IMR-90 (cell line): ENCODE measurements around the gene MTUS2. TPM values are rescaled to one million over a fixed set of nuclear protein-coding genes. Genes with fewer than 3 reads are reported as not detected.

Experiments used
- ATAC-seq: fragments of 200-7000 bp; cut with Tn5 transposase; 2 replicates; pipeline ENCODE4 v1.9.1; 2020; ENCODE audit warnings: low read depth, mild to moderate bottlenecking, moderate library complexity
- BruUV-seq: library from RNA; stranded (reverse); fragments of 400-500 nt; replicated peaks from 2 replicates; lab custom pipeline; 2021; lab: Mats Ljungman, UMichigan
- CTCF ChIA-PET: fragments of 300-600 bp; formaldehyde crosslinking; extraction: SDS; loops from one replicate; lab custom pipeline; 2021; ENCODE audit warnings: antibody characterized with exemption; lab: Yijun Ruan, JAX
- POLR2A ChIA-PET: fragments of 300-600 bp; sonication (Branson Sonifier 250); formaldehyde crosslinking; loops from one replicate; lab custom pipeline; 2022; ENCODE audit warnings: antibody characterized with exemption; ENCODE audit not compliant: unreplicated experiment; lab: Charles Lee
- DNase-seq: peaks from one replicate; pipeline ENCODE4 v3.0.0; 2013
- H2AFZ ChIP-seq: replicated peaks from 2 replicates; pipeline ENCODE3; 2013; ENCODE audit warnings: low read length, mild to moderate bottlenecking; ENCODE audit not compliant: poor library complexity
- H2AK5ac ChIP-seq: 2 replicates; pipeline ENCODE4 v1.6.1; 2013; ENCODE audit warnings: low read depth, low read length, inconsistent platforms
- H2AK9ac ChIP-seq: replicated peaks from 2 replicates; pipeline ENCODE3; 2013; ENCODE audit warnings: mild to moderate bottlenecking, low read depth, low read length, moderate library complexity; ENCODE audit not compliant: poor library complexity
- H2BK120ac ChIP-seq: 2 replicates; pipeline ENCODE4 v1.6.1; 2013; ENCODE audit warnings: low read depth, low read length, inconsistent platforms
- H2BK15ac ChIP-seq: 3 replicates; pipeline ENCODE4 v1.6.1; 2013; ENCODE audit warnings: low read depth, low read length, inconsistent platforms
- H2BK20ac ChIP-seq: 2 replicates; pipeline ENCODE4 v1.6.1; 2013; ENCODE audit warnings: low read depth, mild to moderate bottlenecking, inconsistent platforms, low read length, moderate library complexity
- H2BK5ac ChIP-seq: 2 replicates; pipeline ENCODE4 v1.6.1; 2013; ENCODE audit warnings: mild to moderate bottlenecking, low read depth, low read length, inconsistent platforms; ENCODE audit not compliant: poor library complexity, severe bottlenecking
- H3K14ac ChIP-seq: replicated peaks from 2 replicates; pipeline ENCODE4 v1.6.1; 2013; ENCODE audit warnings: low read depth, low read length, inconsistent platforms
- H3K18ac ChIP-seq: 2 replicates; pipeline ENCODE4 v1.6.1; 2013; ENCODE audit warnings: low read depth, low read length, control low read depth
- H3K23ac ChIP-seq: 2 replicates; pipeline ENCODE4 v1.6.1; 2013; ENCODE audit warnings: low read depth, low read length, inconsistent platforms
- H3K27ac ChIP-seq: 2 replicates; pipeline ENCODE4 v1.5.1; 2013; ENCODE audit warnings: mild to moderate bottlenecking, control low read depth, low read length; ENCODE audit not compliant: insufficient read depth
- H3K27me3 ChIP-seq: 2 replicates; pipeline ENCODE4 v1.6.1; 2013; ENCODE audit warnings: low read length; ENCODE audit not compliant: control insufficient read depth, insufficient read depth
- H3K36me3 ChIP-seq: 2 replicates; pipeline ENCODE4 v1.6.1; 2013; ENCODE audit warnings: low read length, mixed read lengths; ENCODE audit not compliant: control insufficient read depth, insufficient read depth
- H3K4ac ChIP-seq: 2 replicates; pipeline ENCODE4 v1.6.1; 2013; ENCODE audit warnings: low read depth, low read length, inconsistent platforms
- H3K4me1 ChIP-seq: 2 replicates; pipeline ENCODE4 v1.6.1; 2013; ENCODE audit warnings: low read length, mixed read lengths; ENCODE audit not compliant: control insufficient read depth, insufficient read depth
- H3K4me2 ChIP-seq: 2 replicates; pipeline ENCODE4 v1.6.1; 2013; ENCODE audit warnings: low read depth, mild to moderate bottlenecking, control low read depth, low read length, moderate library complexity
- H3K4me3 ChIP-seq: 2 replicates; pipeline ENCODE4 v1.5.1; 2013; ENCODE audit warnings: low read depth, mild to moderate bottlenecking, control low read depth, low read length, moderate library complexity; ENCODE audit not compliant: insufficient read depth
- H3K56ac ChIP-seq: 2 replicates; pipeline ENCODE4 v1.6.1; 2013; ENCODE audit warnings: low read length, inconsistent platforms; ENCODE audit not compliant: insufficient read depth; ENCODE audit errors: extremely low read depth
- H3K79me1 ChIP-seq, 2 experiments: 2 replicates each; pipeline ENCODE4 v1.6.1; 2013; ENCODE audit warnings: low read length in 2 of 2, inconsistent platforms in 1 of 2, low read depth in 1 of 2
- H3K9ac ChIP-seq: 2 replicates; pipeline ENCODE4 v1.6.1; 2013; ENCODE audit warnings: low read depth, low read length, control low read depth
- H3K9me1 ChIP-seq: 2 replicates; pipeline ENCODE4 v1.6.1; 2013; ENCODE audit warnings: low read length, inconsistent platforms; ENCODE audit not compliant: insufficient read depth
- H3K9me3 ChIP-seq: 2 replicates; pipeline ENCODE4 v1.6.1; 2013; ENCODE audit warnings: low read length; ENCODE audit not compliant: control insufficient read depth, insufficient read depth
- H4K20me1 ChIP-seq: 2 replicates; pipeline ENCODE4 v1.6.1; 2013; ENCODE audit warnings: low read length, inconsistent platforms; ENCODE audit not compliant: insufficient read depth
- H4K5ac ChIP-seq: 2 replicates; pipeline ENCODE4 v1.6.1; 2013; ENCODE audit warnings: mild to moderate bottlenecking, low read depth, low read length, control low read depth
- H4K8ac ChIP-seq, 2 experiments: 2 replicates each; pipeline ENCODE4 v1.6.1; 2013; ENCODE audit warnings: low read depth in 2 of 2, low read length in 2 of 2, control low read depth in 1 of 2, inconsistent platforms in 1 of 2
- H4K91ac ChIP-seq: 2 replicates; pipeline ENCODE4 v1.6.1; 2013; ENCODE audit warnings: low read depth, low read length, inconsistent platforms; ENCODE audit not compliant: insufficient read depth
- BHLHE40 ChIP-seq: fragments of 150-350 bp; IDR thresholded peaks from 2 replicates; pipeline ENCODE4 v1.6.1; 2016; ENCODE audit warnings: mild to moderate bottlenecking, low read depth, low read length
- CEBPB ChIP-seq: IDR thresholded peaks from 2 replicates; pipeline ENCODE4 v1.6.1; 2012; ENCODE audit warnings: low read depth, low read length, improper control_type of control experiment
- CHD1 ChIP-seq: IDR thresholded peaks from 2 replicates; pipeline ENCODE4 v1.6.1; 2012; ENCODE audit warnings: low read depth, low read length, improper control_type of control experiment
- FOS ChIP-seq: fragments of 150-350 bp; IDR thresholded peaks from 2 replicates; pipeline ENCODE4 v1.6.1; 2016; ENCODE audit warnings: low read depth, low read length
- MAFK ChIP-seq: IDR thresholded peaks from 2 replicates; pipeline ENCODE4 v1.6.1; 2012; ENCODE audit warnings: low read depth, low read length, improper control_type of control experiment
- MAZ ChIP-seq: IDR thresholded peaks from 2 replicates; pipeline ENCODE4 v1.6.1; 2012; ENCODE audit warnings: low read depth, mild to moderate bottlenecking, low read length, improper control_type of control experiment, moderate library complexity, borderline replicate concordance
- MXI1 ChIP-seq: IDR thresholded peaks from 2 replicates; pipeline ENCODE4 v1.6.1; 2012; ENCODE audit warnings: low read depth, mild to moderate bottlenecking, low read length, moderate library complexity, borderline replicate concordance
- NFE2L2 ChIP-seq: fragments of 150-350 bp; IDR thresholded peaks from 2 replicates; pipeline ENCODE4 v1.6.1; 2016; ENCODE audit warnings: low read depth, mild to moderate bottlenecking, low read length
- POLR2A ChIP-seq: IDR thresholded peaks from 2 replicates; pipeline ENCODE4 v1.6.1; 2012; ENCODE audit warnings: mild to moderate bottlenecking, low read depth, low read length
- RAD21 ChIP-seq: IDR thresholded peaks from 2 replicates; pipeline ENCODE4 v1.6.1; 2012; ENCODE audit warnings: low read length, improper control_type of control experiment
- RCOR1 ChIP-seq: IDR thresholded peaks from 2 replicates; pipeline ENCODE4 v1.6.1; 2012; ENCODE audit warnings: mild to moderate bottlenecking, low read length, improper control_type of control experiment; ENCODE audit not compliant: insufficient replicate concordance
- RFX5 ChIP-seq: IDR thresholded peaks from 2 replicates; pipeline ENCODE4 v1.8.0; 2012; ENCODE audit warnings: low read depth, mild to moderate bottlenecking, low read length, moderate library complexity
- SMC3 ChIP-seq: fragments of 150-350 bp; IDR thresholded peaks from 2 replicates; pipeline ENCODE4 v1.6.1; 2016; ENCODE audit warnings: low read depth, mild to moderate bottlenecking, antibody characterized with exemption, low read length, moderate library complexity
- USF2 ChIP-seq: fragments of 150-350 bp; IDR thresholded peaks from 2 replicates; pipeline ENCODE4 v1.6.1; 2017; ENCODE audit warnings: mild to moderate bottlenecking, antibody characterized with exemption, low read length, low read depth
- WGBS, 2 experiments: methylation state at CpG; one replicate each; pipeline versions ENCODE4 v1.1.5 to v1.1.7; 2013; ENCODE audit warnings: missing lambda C conversion rate in 2 of 2; ENCODE audit not compliant: insufficient read length in 1 of 2; ENCODE audit errors: extremely low coverage in 2 of 2; 5-methylcytosine and 5-hydroxymethylcytosine counted together
- dilution Hi-C: fragments of 300-500 bp; cut with HindIII; formaldehyde crosslinking; loops from one replicate; pipeline ENCODE4 v1.14.3; 2018; ENCODE audit warnings: low sequenced_read_pairs; ENCODE audit not compliant: unreplicated experiment
- in situ Hi-C: fragments of 300-500 bp; cut with MboI; formaldehyde crosslinking; loops from 3 replicates; pipeline ENCODE4 v1.14.3; 2019; ENCODE audit warnings: low sequenced_read_pairs, inconsistent platforms, mixed read lengths
- intact Hi-C: fragments of 100-400 bp; cut with micrococcal nuclease; formaldehyde crosslinking; loops from 2 replicates; pipeline ENCODE4 v1.10.0; 2022
- polyA plus RNA-seq, 3 experiments: library from polyadenylated mRNA; depleted of rRNA; stranded (reverse); fragments of >200 nt; gene quantifications; 2 replicates each; pipeline ENCODE4 v1.2.3, GENCODE V29; 2012; ENCODE audit warnings: low replicate concordance in 1 of 3
- total RNA-seq: library from RNA; depleted of rRNA; stranded (reverse); fragments of >200 nt; gene quantifications from 2 replicates; pipeline ENCODE4 v1.2.3, GENCODE V29; 2012
- TF ChIP-seq, protein P1 (sequence below): conservative IDR thresholded peaks from 2 replicates; pipeline ENCODE4 v1.5.1; 2012; ENCODE audit warnings: mild to moderate bottlenecking, low read depth, low read length, improper control_type of control experiment
- TF ChIP-seq, protein P2 (sequence below): fragments of 150-350 bp; IDR thresholded peaks from 2 replicates; pipeline ENCODE4 v1.6.1; 2016; ENCODE audit warnings: low read depth, mild to moderate bottlenecking, low read length, moderate library complexity, borderline replicate concordance

The MTUS2 gene
- total and polyA plus RNA-seq, 2 of the 4 experiments (the other 2 are of a cell fraction): under 0.01 to 0.02 TPM

DNA sequence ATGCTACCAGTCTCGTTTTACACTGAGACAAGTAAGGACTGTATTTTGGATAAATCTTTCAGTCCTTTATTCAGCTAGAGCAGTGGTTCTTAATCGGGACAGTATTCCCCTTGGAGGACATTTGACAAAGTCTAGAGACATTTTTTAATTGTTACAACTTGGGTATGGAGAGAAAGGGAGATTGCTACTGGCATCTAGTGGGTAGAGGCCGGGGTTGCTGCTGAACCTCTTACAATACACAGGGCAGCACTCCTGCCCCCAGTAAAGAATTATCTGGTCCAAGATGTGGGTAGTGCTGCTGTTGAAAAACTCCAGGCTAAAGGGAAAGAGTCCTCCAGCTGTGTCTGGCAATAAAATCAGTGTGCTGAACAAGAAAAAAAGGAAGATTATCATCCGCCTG lies 440.5 kb downstream of the MTUS2 start:
- Histone ChIP-seq H3K4me2 (no peak overlapping the region), H2AK9ac (no peak overlapping the region), H2BK20ac (no peak overlapping the region), H3K27me3 (no peaks in the 10 kb centered on the region), H2AK5ac (no peak overlapping the region), H2BK15ac (no peak overlapping the region), H3K14ac (no peak overlapping the region), H3K4me1 (no peaks in the 10 kb centered on the region), H3K18ac (no peak overlapping the region), H3K27ac (no peak overlapping the region), H2BK120ac (no peak overlapping the region), H3K9me1 (no peaks in the 10 kb centered on the region), H4K91ac (no peak overlapping the region), H2BK5ac (no peak overlapping the region), H3K4ac (no peak overlapping the region), H3K79me1 (no peaks in the 10 kb centered on the region), H3K23ac (no peak overlapping the region), H3K56ac (no peak overlapping the region), H4K20me1 (no peaks in the 10 kb centered on the region), H3K4me3 (no peak overlapping the region), H4K5ac (no peak overlapping the region), H3K9me3 (peaks cover 4% of the 10 kb centered on the region; the same call in 1 of the 2 replicates), H2AFZ (no peak overlapping the region), H3K9ac (no peak overlapping the region), H3K36me3 (no peaks in the 10 kb centered on the region), H4K8ac (no peak overlapping the region)
- ATAC-seq (no peak), DNase-seq (no peak)
- in situ Hi-C loops: no loop called here
- ChIA-PET POLR2A (interaction anchor here (1.0 kb wide), 1 partner anchor 15 kb away, joined by 3 read pairs; no protein-coding TSS in a partner anchor), CTCF (no interaction called here)
- WGBS, 2 experiments: no CpG with 5 or more reads among the region's 4 CpGs
- intact Hi-C loops: no loop called here
- TF ChIP-seq, protein P1, sequence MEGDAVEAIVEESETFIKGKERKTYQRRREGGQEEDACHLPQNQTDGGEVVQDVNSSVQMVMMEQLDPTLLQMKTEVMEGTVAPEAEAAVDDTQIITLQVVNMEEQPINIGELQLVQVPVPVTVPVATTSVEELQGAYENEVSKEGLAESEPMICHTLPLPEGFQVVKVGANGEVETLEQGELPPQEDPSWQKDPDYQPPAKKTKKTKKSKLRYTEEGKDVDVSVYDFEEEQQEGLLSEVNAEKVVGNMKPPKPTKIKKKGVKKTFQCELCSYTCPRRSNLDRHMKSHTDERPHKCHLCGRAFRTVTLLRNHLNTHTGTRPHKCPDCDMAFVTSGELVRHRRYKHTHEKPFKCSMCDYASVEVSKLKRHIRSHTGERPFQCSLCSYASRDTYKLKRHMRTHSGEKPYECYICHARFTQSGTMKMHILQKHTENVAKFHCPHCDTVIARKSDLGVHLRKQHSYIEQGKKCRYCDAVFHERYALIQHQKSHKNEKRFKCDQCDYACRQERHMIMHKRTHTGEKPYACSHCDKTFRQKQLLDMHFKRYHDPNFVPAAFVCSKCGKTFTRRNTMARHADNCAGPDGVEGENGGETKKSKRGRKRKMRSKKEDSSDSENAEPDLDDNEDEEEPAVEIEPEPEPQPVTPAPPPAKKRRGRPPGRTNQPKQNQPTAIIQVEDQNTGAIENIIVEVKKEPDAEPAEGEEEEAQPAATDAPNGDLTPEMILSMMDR: no peak
- no peak for TF ChIP-seq USF2
- no peak for TF ChIP-seq MXI1
- no peak for TF ChIP-seq CHD1
- no peak for TF ChIP-seq CEBPB
- no peak for TF ChIP-seq POLR2A
- TF ChIP-seq, protein P2, sequence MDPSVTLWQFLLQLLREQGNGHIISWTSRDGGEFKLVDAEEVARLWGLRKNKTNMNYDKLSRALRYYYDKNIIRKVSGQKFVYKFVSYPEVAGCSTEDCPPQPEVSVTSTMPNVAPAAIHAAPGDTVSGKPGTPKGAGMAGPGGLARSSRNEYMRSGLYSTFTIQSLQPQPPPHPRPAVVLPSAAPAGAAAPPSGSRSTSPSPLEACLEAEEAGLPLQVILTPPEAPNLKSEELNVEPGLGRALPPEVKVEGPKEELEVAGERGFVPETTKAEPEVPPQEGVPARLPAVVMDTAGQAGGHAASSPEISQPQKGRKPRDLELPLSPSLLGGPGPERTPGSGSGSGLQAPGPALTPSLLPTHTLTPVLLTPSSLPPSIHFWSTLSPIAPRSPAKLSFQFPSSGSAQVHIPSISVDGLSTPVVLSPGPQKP: no peak
- no peak for TF ChIP-seq FOS
- no peak for TF ChIP-seq MAFK
- TF ChIP-seq BHLHE40: no peak
- TF ChIP-seq NFE2L2: no peak
- TF ChIP-seq RAD21: no peak
- no peak for TF ChIP-seq RFX5
- no peak for TF ChIP-seq MAZ
- no peak for TF ChIP-seq SMC3
- TF ChIP-seq RCOR1: no peak
- no TSS peak for BruUV-seq
- dilution Hi-C loops: no loop called here
